ENCODE data around the gene ARSD.
"Not testable (repeated sequence)": the region's sequence is repeated elsewhere in the genome, so short reads cannot be mapped to it uniquely, and the experiment has no call there.

ARSD gene

DNA sequence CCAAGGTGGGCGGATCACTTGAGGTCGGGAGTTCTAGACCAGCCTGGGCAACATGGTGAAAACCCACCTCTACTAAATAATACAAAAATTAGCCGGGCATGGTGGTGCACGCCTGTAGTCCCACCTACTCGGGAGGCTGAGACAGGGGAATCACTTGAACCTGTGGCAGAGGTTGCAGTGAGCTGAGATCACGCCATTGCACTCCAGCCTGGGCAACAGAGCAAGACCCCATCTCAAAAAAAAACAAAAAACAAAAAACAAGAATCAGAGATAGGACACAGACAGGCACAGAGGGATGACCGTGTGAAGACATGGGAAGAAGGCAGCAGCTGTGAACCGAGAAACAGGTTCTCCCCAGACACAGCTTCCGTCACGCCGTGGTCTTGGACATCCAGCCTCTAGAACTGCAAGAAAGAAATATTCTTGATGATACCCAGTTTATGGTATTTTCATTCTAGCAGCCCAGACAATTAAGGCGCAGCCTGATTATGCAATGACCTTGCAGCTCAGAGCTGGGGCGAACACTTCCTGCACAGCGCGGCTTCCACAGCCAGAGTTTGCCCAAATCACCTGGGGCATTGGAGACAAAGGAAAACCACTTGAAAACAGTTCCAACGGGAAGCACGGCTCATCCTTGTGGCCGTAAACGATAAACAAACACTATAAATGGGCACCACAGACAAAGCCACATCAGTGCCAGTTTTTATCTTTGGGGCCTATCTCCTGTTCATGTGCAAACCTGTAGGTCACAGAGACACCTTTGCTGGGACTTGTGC is 4.2 kb upstream of the ARSD start:
- no peak for DNase-seq (ENCODE audit: low read depth)

GRCh38 chrX:2931612-2932011 is 2.5 kb upstream of the ARSD start:
- no peak for DNase-seq (ENCODE audit: low read depth)

GRCh38 chrX:2931155-2931554 is 2.0 kb upstream of the ARSD start:
- no peak for DNase-seq (ENCODE audit: low read depth)

DNA sequence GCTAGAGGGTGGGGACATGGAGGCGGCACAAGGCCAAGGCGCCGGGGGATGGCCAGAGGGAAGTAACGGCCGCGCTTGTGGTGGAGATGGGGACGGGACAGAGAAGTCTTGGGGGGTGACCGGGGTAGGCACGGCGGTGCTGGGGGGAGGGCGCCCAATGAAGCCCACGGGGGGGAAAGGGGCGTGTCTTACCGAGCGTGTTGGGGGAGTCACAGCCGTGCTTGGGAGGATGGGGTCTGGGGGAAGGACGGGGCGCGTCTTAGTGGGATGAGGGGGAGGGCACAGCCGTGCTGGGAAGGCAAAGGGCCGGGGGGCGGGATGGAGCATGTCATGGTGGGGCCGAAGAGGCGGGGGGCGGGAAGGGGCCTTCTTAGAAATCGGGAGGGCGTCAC is 952 bp downstream of the ARSD start:
- no peak for DNase-seq (ENCODE audit: low read depth)

DNA sequence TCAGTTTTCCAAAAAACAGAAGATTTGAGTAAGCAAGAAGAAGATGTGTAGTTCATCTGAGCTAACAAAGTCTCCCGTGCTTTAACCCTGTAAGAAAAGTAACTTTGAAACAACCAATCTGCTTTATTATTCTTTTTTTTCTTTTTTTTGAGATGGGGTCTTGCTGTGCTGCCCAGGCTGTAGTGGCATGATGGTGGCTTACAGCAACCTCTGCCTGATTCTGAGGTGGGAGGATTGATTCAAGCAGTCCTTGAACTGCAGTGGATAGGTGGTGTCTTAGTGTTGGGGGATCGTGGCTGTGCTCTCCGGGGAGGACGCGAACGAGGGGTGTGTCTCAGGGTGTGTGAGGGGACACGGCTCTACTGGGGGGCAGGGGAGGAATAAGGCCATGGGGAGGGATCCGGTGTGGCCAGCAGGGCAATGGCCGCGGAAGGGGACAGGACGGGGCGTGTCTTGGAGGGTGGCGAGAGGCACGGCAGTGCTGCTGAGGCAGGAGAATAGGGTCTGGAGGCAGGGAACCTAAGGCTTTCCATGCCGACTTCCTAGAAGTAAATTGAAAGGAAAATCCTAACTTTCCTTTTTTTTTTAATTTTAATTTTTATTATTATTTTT is 2.4 kb downstream of the ARSD start:
- no peak for DNase-seq (ENCODE audit: low read depth)

- not testable (repeated sequence) for DNase-seq (ENCODE audit: low read depth)
Observed at GRCh38 chrX:2926255-2926654, 2.9 kb downstream of the ARSD start.

DNA sequence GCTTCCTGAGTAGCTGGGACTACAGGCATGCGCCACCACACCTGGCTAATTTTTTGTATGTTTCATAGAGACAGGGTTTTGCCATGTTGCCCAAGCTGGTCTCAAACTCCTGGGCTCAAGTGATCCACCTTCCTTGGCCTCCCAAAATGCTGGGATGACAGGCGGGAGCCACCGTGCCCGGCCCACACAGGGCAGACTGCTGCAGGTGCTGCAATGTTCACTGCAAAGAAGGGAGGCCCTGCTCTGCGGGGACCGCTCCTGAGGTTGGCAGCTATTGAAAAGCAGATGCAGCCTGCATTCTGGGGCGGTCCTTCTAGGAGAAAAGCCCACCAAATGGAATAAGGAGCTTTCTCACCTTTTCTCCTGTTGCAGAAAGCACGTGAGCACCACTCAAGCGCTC is 5.0 kb downstream of the ARSD start:
- DNase-seq (ENCODE audit: low read depth) = no peak

DNA sequence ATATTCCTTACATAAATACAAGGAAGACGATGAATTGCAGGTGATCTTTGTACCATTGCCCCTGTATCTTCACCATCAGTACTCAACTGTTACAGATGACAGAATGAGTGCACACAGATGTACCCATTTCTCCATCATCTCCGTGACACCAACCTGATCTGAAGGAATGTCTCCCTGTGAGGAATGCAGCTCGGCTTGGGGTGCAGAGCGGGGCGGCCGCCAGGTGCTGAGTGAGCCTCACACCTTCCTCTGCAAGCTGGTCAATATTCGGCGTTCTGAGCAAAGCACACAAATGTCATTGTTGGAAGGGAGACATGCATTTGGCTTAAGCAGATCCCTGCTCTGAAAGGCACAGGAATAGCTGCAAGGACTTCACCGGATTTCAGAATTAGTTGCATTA is 7.4 kb downstream of the ARSD start:
- DNase-seq (ENCODE audit: low read depth) = no peak

- no peak for DNase-seq (ENCODE audit: low read depth)
Observed at GRCh38 chrX:2921193-2921592, 7.9 kb downstream of the ARSD start.

- no peak for DNase-seq (ENCODE audit: low read depth)
Observed at GRCh38 chrX:2917767-2918166, 11.4 kb downstream of the ARSD start.

GRCh38 chrX:2913118-2913517 is 16.0 kb downstream of the ARSD start:
- DNase-seq (ENCODE audit: low read depth) = no peak

DNA sequence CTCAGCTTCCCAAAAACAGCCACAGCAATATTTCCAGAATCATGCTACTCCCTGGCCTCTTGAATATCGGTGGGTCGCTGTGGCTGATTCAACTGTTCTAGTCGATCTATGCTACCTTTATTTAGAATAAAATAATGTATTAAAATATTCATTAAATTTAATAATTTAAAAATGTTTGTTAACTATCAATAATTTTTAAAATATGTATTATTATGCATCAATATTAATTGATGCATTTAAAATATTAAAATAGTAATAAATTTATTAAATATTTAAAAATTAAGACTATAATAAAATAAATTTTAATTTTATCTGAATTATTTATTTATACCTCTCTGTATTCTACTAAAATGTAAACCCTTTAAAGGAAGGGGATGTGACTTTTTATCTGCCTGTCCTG is 19.0 kb downstream of the ARSD start:
- no peak for DNase-seq (ENCODE audit: low read depth)

DNA sequence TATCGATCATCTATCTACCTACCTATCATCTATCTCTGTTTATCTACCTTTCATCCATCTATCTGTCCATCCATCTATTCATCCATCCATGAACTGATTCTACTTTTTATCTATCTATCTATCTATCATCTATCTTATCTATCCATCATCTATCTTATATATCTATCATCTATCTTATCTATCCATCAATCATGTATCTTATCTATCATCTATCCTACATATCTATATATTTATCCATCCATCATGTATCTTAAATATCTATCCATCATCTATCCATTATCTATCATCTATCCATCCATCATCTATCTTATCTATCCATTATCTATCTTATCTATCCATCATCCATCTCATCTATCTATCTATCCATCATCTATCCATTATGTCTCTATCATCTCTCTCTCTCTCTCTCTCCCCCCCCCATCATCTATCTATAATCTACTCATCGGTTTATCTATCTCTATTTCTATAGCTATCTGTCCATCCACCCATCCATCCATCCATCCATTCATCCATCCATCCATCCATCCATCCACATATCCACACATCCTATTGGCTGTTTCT is 20.9 kb downstream of the ARSD start:
- no peak for DNase-seq (ENCODE audit: low read depth)

- DNase-seq (ENCODE audit: low read depth) = no peak
Observed at GRCh38 chrX:2907295-2907694, 21.8 kb downstream of the ARSD start.

GRCh38 chrX:2903366-2903765 is 25.8 kb downstream of the ARSD start:
- no peak for DNase-seq (ENCODE audit: low read depth)

DNA sequence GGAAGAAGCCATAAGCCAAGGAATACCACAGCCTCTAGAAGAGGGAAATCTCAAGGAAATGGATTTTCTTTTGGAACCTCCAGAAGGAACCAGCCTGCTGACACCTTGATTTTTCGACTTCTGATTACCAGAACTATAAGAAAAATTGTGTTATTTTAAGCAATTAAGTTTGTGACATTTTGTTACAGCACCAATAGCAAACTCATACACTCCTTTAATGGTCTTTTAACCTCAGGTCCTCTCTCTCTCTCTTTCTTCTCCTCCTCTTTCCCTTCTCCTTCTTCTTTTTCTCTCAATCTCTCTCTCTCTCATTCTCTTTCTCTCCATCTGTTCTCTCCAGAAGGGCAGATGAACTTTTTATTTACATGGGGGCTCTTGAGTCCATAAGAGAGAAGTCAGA is 26.3 kb downstream of the ARSD start:
- DNase-seq (ENCODE audit: low read depth) = no peak

DNA sequence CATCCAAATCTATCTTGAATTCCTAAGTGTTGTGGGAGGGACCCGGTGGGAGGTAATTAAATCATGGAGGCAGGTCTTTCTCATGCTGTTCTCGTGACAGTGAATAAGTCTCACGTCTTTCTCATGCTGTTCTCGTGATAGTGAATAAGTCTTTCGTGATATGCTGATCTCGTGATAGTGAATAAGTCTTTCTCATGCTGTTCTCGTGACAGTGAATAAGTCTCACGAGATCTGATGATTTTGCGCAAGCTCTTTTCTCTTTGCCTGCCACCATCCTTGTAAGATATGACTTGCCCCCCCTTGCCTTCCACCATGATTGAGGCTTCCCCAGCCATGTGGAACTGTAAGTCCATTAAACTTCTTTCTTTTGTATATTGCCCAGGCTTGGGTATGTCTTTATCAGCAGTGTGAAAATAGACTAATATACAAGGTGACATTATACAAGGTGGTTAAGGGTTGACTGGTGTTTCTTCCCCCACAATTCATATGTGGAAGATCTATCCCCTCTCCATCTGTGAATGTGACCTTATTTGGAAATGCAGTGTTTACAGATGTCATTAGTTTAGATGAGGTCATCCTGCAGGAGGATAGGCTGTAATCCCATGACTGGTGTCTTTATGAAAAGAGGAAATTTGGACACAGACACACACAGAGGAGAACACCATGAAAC is 27.6 kb downstream of the ARSD start:
- no peak for DNase-seq (ENCODE audit: low read depth)

- DNase-seq (ENCODE audit: low read depth) = no peak
Observed at GRCh38 chrX:2898846-2899512, 30.2 kb downstream of the ARSD start.

DNA sequence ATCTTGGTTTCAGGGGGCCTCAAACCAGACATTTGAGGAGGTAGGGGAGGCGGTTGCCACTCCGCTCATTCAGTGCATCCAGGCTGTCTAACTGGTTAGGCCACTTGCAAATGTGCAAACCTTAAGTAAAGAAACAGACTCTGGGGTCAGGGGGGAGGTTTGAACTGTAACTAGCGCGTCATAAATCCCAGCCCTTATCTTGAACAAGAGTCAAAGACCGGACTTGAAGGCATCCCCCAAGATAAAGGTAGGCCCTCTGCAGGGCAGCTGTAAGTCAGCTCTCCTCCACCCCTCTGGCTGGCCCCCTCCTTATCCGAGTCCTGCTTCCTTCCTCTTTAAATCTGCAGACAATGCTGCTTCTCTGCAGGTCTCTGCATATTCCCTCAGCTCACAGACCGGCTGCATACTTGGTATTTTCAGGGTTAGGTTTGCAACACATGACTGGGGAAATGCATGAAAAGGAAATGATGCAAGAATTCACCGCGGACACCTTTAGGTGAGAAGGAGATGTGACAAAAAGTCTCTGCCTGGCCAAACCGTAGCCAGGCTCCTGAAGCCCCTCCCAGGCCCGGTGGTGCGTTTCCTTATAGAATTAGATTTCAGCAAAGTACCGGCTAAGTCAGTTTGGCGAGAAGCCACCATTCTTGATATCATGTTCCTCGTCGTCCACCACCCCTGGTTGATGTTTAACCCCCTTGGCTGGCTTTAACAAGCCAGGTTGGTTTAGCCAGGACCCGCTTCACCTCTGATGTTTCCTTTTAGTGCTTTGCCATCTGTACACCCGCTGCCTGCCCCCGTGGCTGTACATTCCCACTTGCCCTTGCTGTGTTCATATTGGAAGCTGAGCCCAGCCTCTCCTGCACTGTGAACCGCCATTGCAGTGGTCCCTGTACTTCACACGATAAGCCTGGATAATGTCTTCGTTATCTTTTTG is 31.2 kb downstream of the ARSD start:
- DNase-seq (ENCODE audit: low read depth) = peak; percentile 27

- DNase-seq (ENCODE audit: low read depth) = no peak
Observed at GRCh38 chrX:2897311-2897689, 31.8 kb downstream of the ARSD start.

- no peak for DNase-seq (ENCODE audit: low read depth)
Observed at GRCh38 chrX:2894885-2895292, 34.2 kb downstream of the ARSD start.
